Astrocyte of the spinal cord (primary cell): Measurements from ENCODE around the gene PROSER2.

Experiments
- DNase-seq: peaks from one replicate; pipeline ENCODE4 v3.0.0; 2011; ENCODE audit warnings: low read depth, low spot score
- H3K4me3 ChIP-seq: 2 replicates; pipeline ENCODE4 v1.5.1; 2011; ENCODE audit warnings: low read depth, mild to moderate bottlenecking, low read length, moderate library complexity
- CTCF ChIP-seq: IDR thresholded peaks from 2 replicates; pipeline ENCODE4 v1.5.1; 2012; ENCODE audit warnings: low read depth, mild to moderate bottlenecking, low read length, inconsistent platforms
- in situ Hi-C: cut with HindIII; loops from 2 replicates; pipeline ENCODE4 v1.10.0; 2017; ENCODE audit warnings: low sequenced_read_pairs

PROSER2 gene

DNA sequence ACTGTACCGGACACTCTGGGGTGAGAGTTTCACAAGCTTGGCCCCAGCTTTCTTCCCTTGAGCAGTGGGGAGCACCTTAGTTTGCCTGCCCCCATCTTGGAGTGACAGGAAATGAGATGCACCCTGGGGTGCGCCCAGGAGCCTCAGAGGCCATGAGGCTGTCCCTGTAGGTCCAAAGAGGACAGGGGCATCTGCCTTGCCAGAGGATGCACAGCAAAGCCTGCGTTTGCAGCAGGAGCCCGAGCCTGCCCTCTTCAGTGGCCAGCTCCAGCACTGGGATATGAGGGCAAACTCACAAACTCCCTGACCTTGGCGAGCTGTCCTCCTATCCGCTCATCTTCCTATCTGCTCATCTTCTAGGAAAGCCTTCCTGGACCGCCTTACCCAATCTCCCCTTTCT, 79.5 kb downstream of the PROSER2 start:
- in situ Hi-C loops, result no loop called here
- no peak for DNase-seq
- no peak for TF ChIP-seq CTCF
- H3K4me3 ChIP-seq, result no peak overlapping the region

GRCh38 chr10:11906714-11907113, 83.6 kb downstream of the PROSER2 start:
- no peak for DNase-seq
- in situ Hi-C loops, result no loop called here
- no peak for TF ChIP-seq CTCF
- no peak overlapping the region for H3K4me3 ChIP-seq

- in situ Hi-C loops, result no loop called here
- no peak for TF ChIP-seq CTCF
- no peak for DNase-seq
- no peak overlapping the region for H3K4me3 ChIP-seq
These were observed 84.8 kb downstream of the PROSER2 start for GRCh38 chr10:11907914-11908313.

- DNase-seq, result no peak
- H3K4me3 ChIP-seq, result no peak overlapping the region
- in situ Hi-C loops, result no loop called here
- TF ChIP-seq CTCF, result no peak
These were observed 85.4 kb downstream of the PROSER2 start for GRCh38 chr10:11908536-11908935.

DNA sequence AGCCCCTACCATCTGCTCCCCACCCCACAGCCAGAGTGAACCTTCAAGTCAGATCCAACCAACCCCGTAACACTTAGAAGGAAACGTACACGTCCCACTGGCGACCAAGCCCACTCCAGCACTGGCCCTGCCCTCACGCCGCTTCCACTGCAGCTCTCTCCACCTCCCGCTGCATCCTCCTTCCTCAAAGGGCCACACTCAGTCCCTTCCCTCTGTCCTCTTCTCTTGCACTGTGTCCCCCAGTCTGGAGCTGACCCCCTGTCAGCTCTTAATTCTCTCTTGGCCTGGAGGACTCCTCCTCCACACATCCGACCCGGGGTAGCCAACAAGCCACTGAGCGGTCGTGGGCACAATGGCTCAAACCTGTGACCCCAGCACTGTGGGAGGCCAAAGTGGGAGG, 85.8 kb downstream of the PROSER2 start:
- in situ Hi-C loops, result no loop called here
- TF ChIP-seq CTCF, result no peak
- no peak for DNase-seq
- no peak overlapping the region for H3K4me3 ChIP-seq

GRCh38 chr10:11909618-11910017, 86.5 kb downstream of the PROSER2 start:
- in situ Hi-C loops, result no loop called here
- DNase-seq, result no peak
- TF ChIP-seq CTCF, result no peak
- no peak overlapping the region for H3K4me3 ChIP-seq

DNA sequence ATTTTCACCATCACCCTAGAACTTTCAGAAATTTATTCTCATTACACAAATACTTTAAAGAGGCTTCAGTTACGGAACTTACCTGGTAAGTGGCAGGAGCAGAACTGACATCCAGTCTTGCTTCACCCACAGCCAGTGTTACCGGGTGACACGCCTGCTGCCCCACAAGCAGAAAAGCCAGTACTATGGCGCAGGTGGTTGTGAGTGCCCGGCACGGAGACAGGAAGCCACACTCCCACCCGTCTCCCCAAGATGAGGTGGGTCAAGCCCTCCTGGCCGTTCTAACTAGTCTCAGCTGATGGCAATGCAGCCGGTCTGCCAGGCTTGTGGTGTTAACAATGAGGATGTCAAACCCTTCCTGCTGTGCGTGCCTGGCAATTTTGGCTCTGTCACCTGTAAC, 86.9 kb downstream of the PROSER2 start:
- H3K4me3 ChIP-seq, result no peak overlapping the region
- in situ Hi-C loops, result no loop called here
- no peak for TF ChIP-seq CTCF
- no peak for DNase-seq
